HUDEP-2 (cell line): ENCODE results near the gene CARMIL3.
"Not testable (repeated sequence)": the region's sequence is repeated elsewhere in the genome, so short reads cannot be mapped to it uniquely, and the experiment has no call there.

Source experiments
- DNase-seq, 76 experiments: peaks; one replicate each; lab custom pipeline; 2025; ENCODE audit not compliant: unreplicated experiment in 76 of 76; lab: John Stamatoyannopoulos, UW

CARMIL3 gene

DNA sequence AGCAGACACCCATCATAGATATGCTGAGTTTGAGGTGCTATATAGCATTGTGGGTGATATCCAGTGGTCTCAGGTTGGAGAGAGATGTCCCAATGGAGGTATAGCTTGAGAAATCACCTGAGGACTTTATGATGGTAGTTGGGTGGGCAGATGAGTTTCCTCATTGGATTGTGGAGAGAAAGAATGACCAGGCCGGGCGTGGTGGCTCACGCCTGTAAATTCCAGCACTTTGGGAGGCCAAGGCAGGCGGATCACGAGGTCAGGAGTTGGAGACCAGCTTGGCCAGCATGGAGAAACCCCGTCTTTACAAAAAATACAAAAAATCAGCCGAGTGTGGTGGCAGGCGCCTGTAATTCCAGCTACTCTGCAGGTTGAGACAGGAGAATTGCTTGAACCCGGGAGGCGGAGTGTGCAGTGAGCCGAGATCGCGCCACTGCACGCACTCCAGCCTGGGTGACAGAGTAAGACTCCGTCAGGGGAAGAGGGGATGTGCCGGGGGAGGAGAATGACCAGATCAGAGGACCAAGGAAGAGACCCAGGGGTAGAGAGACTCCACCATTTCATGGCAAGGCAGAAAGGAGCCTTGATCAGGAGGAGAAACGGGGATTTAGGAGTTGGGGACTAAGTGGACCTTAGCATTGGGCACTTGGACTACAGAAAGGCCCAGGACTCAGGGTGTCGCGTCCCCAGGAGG lies 41.5 kb downstream of the CARMIL3 start:
- no peak for DNase-seq

DNA sequence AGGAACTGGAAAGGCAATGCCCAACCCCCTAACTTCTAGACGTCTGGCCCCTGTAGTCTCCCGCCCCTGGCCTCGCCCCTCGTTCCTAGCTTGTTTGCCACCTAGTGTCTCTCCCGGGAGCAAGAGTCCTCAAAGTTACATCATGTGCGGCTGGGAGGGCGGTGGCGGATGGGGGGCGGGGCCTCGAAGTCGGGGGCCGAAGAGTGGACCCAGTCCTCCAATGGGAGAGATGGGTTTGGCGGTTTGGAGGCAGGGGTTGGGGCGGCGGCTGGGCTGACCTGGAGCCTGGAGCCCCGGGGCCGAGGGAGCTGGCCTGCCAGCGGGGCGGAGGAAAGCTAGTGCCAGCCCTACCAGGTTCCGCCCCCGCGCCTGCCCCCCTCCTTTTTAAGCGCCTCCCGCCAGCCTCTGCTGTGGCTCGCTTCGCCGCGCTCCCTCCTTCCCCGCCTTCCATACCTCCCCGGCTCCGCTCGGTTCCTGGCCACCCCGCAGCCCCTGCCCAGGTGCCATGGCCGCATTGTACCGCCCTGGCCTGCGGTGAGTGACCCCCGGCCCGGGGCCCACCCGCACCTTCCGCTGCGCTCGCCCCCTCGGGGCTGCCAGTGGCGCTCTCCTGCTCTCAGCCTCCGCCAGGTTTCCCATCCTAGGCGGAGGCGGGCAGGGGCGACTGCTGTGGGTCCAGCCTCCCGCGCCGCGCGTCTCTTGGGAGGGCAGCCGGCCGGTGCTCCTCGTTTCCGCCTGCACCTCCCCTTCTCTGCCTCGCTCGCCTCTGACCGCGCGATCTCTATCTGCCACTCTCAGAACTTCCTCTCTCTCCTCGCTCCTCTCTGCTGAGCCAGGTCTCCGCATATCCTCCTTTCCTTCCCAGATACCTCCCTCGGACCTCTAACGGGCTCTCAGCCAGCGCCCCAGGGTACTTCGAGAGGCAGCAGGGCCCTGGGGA lies 42.4 kb downstream of the CARMIL3 start, which contains the start of gene PCK2:
Gene PCK2 (plus strand): TSS at position 411 of the 940 bp plus-strand sequence. CDS start 95 bp downstream, at position 506.
- DNase-seq, result peak in 75 of 76 experiments; percentile 74 to 98 (median 96)

DNA sequence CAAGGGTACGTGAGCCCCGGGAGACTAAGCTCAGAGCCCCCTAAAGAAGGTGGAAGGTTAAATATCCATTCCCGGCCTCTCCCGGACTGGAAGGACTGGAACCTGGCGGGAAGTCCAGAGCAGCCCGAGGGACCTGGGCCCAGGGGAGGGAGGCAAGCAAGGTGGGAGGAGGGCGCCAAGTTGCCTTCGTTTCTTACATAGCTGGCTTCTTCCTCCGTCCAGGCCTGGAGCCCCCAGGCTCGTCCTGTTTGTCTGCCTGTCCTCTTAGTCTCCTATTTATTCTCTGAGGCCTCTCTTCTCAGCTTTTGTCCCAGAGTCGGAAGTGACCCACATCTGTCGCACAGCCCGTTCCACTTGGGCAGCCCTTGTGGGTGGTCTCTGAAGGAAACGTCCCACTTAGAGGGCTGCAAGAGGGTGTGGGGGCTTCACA lies 43.0 kb downstream of the CARMIL3 start:
- DNase-seq, result peak in 13 of 76 experiments; percentile 19 to 81 (median 37)

DNA sequence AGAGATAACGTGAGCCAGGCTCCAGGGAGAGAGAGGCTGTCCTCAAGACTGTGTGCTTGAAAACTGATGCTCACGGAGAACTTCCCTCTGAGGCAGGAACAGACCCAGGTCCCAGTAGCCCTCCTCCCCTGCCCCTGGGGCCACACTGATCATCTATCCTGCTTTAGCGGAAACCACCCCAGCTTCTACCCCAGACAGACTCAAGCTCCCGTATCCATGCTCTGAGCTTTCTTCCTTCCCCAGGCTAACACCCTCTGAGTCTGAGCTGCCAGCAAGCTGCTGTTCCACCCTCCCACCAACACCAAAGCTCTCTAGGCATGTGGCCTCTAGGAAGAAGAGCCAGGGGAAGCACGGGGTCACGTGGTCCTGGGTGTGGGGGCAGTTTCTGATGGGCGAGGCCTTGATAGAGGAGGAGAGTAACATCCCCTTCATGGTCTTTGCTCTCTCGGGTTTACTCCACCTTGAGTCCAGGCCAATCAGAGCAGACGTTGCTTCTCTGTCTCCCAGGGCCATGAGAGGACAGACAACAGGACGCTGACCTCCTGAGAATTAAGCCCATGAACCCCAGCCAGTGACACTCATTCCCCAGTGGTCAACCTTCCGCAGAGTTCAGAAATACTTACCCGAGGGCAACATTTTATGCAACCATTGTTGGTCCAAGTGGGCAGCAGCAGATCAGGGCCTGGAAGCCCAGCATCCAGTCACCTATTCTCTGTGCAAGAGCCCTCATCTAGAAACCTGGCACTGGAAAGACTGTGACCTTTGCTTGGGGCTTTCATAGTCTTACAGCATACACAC lies 43.7 kb downstream of the CARMIL3 start:
- peak in 75 of 76 experiments; percentile 55 to 96 (median 89) for DNase-seq

DNA sequence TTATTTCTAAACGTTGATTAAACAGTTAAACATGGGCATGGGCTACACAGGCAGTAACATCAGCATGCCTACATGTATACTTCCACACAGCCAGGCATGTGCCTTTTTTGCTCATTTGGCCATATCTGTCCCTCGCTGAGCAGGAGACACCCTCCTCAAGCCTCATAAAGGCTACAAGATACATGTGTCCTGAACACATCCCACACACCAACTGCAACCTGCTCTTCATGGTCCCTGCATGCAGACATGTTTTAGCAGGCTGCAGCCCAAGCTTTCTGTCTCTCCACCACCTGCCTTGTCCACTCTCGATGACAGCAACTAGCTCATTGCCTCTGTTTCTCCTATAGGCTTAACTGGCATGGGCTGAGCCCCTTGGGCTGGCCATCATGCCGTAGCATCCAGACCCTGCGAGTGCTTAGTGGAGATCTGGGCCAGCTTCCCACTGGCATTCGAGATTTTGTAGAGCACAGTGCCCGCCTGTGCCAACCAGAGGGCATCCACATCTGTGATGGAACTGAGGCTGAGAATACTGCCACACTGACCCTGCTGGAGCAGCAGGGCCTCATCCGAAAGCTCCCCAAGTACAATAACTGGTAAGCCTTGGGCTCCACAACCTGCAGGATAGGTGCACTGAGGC lies 44.9 kb downstream of the CARMIL3 start:
- no peak for DNase-seq

DNA sequence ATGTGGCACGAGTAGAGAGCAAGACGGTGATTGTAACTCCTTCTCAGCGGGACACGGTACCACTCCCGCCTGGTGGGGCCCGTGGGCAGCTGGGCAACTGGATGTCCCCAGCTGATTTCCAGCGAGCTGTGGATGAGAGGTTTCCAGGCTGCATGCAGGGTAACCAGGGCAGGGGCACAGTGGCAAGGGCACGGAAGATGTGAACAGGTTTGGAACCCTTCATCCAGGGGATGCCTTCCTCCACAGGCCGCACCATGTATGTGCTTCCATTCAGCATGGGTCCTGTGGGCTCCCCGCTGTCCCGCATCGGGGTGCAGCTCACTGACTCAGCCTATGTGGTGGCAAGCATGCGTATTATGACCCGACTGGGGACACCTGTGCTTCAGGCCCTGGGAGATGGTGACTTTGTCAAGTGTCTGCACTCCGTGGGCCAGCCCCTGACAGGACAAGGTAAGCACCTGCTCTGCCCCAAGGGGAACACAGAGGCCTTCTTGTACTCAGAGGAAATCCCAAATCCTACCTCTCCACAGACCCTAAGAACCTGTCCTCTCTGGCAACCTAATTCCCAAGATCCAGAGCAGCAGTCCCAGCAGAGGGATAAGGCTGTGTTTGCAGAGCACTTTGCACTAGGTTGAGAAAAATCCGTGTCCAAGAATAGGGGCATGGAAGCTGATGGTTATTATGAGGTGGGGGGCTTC lies 46.6 kb downstream of the CARMIL3 start:
- no peak for DNase-seq

DNA sequence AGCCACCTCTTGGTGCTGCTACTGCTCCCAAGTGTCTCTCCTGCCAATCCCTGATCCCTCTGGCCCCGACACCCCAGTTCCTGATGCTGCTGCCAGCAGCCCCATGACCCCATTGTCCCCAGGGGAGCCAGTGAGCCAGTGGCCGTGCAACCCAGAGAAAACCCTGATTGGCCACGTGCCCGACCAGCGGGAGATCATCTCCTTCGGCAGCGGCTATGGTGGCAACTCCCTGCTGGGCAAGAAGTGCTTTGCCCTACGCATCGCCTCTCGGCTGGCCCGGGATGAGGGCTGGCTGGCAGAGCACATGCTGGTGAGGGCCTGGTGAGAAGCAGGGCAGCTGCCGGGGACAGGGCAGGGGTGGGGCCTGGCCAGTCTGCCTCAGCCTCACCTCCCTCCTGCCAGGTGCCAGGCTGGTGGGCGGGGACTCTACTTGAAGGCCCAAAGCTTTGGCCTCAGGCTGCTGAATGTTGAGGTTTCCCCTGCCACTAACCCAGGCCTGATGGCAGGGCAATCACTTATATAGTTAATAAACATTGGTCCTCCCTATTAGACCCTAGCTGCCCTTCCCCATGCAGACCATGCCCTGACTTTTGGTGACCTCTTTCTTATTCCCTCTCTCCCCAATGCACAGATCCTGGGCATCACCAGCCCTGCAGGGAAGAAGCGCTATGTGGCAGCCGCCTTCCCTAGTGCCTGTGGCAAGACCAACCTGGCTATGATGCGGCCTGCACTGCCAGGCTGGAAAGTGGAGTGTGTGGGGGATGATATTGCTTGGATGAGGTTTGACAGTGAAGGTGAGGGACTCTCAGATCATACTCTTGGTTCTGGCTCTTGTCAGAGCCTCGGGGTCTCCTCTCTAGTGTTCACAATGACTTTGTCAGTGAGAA lies 47.4 kb downstream of the CARMIL3 start:
- no peak for DNase-seq

DNA sequence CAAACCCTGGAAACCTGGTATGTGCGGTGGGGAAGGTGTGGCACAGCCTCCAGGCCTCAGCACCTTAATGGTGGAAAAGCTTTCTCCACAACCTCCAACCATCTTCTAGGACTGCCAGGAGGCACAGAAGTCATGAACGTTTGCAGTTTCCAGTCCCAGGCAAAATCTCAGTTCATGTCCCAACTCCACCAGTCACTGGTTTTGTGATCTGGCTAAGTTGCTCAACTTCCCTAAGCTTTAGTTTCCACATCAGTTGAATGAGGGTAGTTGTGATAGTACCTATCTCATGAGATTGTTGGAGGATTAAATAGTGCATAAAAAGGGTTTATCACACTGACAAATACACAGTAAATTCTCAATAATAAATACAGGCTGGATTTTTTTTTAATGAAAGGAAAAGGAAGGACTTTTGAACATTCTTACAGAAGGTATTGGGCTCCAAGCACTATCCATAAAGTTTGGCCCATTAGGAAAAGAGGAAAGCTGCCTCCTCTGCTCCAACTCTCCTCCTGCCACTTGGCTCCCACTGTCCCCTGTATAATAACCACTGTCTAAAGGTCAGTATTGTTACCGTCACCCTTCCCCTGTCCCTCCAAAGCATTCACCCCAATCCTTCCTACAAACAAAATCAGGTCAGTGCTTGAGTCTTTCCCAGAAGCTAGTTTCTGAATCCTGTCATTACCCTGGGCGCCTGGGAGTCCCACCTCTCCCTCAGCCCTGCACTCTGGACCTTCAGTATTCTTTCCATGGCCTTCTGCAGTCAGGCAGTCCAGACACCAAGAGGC lies 48.6 kb downstream of the CARMIL3 start:
- no peak for DNase-seq

DNA sequence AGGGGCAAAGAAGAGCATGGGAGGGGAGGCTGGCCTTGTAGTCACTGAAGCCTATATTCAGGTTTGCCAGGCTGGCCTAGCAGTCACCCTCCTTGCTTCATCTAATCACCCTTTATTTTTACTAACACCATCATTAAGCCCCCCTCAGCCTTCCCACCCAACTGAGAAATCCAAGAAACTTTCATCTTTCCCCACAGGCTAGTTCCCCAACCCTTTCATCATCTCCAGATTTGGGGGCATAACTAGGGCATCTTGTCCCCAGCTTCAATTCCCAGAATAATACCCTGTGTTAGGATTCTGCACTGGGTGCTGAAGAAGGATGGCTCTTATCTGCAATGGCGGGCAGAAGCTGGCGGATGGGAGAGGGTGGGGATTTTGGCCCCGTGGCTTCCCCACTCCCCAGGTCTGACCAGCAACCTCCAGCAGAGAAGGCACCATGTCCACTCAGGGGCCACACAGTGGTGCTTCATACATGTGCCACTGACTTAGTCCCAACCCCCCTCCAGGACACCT lies 49.2 kb downstream of the CARMIL3 start:
- DNase-seq, result no peak

DNA sequence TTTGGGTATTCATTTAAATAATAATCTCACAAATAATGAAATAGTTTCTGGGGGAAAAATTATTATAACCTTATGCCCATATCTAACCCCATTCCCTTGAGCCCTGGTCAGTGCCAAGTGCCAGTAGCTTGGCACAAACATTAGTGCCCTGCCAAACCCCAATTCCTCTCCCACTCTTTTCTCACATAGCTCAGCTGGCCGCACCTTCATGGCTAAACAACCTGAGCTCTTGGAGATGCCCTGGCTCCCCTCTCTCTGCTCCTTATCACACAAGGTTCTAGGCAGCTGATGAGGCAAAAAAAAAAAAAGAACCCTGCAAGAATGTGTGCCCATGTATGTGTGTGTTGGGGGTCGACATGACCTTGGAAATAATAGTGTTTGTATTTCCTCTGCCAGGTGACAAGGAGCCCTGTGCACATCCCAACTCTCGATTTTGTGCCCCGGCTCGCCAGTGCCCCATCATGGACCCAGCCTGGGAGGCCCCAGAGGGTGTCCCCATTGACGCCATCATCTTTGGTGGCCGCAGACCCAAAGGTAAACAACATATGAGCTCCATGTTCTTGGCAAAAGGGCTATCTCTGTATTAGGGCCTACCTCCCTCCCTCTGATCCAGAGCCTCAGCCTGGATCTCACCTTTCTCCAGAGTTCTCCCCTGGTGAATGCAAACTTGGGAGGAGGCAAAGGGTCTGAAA lies 50.7 kb downstream of the CARMIL3 start:
- no peak for DNase-seq

DNA sequence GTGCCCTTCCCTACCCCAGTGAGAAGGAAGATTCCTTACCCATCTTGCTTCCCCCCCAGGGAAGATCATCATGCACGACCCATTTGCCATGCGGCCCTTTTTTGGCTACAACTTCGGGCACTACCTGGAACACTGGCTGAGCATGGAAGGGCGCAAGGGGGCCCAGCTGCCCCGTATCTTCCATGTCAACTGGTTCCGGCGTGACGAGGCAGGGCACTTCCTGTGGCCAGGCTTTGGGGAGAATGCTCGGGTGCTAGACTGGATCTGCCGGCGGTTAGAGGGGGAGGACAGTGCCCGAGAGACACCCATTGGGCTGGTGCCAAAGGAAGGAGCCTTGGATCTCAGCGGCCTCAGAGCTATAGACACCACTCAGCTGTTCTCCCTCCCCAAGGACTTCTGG lies 51.6 kb downstream of the CARMIL3 start:
- DNase-seq, result no peak

DNA sequence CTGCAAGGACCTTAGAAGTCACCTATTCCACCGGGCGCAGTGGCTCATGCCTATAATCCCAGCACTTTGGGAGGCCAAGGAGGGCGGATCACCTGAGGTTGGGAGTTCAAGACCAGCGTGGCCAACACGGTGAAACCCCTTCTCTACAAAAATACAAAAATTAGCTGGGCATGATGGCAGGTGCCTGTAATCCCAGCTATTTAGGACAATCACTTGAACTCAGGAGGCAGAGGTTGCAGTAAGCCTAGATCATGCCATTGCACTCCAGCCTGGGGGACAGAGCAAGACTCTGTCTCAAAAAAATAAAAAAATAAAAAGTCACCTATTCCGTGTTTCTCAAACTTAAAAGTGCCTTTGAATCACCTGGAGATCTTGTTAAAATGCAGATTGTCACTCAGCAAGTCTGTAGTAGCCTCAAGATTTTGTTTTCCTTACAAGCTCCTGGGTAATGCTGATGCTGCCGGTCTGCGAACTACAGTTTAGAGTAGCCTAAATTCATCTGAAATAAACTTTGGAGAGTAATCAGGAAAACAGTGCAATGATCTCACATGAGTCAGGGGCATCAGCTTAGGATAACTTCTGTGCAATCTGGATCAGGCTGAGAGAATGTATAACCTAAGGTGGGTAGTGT lies 53.9 kb downstream of the CARMIL3 start:
- not testable (repeated sequence) for DNase-seq

DNA sequence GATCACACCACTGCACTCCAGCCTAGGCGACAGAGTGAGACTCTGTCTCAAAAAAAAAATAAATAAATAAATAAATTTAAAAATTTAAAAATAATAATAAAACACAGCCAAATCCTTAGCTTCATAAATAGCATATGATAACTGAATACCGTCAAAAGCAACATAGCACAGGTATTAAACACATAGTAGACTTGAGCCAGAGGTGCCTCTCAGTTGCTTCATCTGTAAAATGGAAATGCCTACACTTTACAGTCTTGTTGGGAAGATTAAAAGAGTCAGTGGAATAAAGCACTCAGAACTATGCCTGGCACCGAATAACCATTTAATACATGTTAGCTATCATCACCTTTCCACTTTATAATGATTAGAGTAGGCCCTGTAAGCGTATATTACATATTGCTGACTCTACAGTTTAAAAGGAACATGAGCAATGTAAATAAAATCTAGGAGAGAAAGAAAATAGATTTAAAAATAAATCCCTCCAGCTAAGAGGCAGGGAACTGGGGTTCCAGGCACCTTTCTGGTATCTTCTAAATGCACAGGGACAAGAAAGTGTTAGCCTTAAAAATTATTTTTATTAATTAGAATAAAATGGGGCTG lies 55.0 kb downstream of the CARMIL3 start:
- DNase-seq, result no peak

DNA sequence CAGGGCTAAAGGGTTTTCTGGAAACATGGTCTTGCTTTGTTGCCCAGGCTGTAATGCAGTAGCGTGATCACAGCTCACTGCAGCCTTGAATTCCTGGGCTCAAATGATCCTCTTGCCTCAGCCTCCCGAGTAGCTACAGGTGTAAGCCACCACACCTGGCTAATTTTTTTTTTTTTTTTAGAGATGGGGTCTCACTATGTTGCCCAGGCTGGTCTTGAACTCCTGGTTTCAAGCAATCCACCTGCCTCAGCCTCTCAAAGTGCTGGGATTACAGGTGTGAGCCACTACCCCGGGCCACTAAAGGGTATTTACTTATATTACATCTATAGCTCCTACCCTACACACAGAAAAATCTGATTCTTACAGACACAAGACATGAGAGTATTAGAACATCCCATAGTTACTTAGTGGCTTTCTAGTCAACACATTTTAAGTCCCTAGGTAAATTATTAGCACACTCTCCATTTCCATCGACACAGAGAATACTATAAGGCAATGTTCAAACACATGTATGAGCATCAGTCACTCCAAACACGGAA lies 56.6 kb downstream of the CARMIL3 start:
- DNase-seq, result no peak

DNA sequence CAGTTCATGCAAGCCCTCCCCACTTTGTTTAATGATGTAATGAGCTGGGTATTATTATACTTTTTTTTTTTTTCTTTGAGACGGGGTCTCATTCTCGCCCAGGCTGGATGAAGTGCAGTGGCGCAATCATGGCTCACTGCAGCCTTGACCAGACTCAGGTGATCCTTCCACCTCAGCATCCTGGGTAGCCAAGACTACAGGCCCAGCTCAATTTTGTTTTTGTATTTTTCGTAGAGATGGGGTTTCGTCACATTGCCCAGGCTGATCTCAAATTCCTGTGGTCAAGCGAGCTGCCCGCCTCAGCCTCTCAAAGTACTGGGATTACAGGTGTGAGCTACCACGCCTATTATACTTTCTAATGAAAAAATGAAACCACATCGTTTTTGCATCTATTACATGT lies 58.3 kb downstream of the CARMIL3 start:
- DNase-seq, result no peak

DNA sequence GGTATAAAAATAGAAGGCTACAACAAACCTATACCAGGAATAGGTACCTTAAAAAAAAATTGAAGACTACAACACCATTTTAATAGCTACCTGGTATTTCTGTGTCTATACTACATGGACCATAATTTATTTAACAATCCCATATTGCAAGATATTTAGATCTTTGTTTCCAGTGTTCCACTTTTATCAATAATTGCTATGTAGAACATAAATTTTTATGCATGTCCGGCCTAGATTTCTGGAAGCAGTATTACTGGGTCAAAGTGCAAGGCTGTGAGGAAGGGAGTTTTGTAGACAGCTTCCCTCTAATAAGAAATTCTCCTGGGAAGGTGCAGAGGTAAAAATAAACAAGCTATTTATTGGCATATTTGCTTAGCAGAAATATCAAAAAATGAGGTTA lies 58.7 kb downstream of the CARMIL3 start:
- DNase-seq, result no peak
